ENCODE results near the gene SCGB3A1.

DNA sequence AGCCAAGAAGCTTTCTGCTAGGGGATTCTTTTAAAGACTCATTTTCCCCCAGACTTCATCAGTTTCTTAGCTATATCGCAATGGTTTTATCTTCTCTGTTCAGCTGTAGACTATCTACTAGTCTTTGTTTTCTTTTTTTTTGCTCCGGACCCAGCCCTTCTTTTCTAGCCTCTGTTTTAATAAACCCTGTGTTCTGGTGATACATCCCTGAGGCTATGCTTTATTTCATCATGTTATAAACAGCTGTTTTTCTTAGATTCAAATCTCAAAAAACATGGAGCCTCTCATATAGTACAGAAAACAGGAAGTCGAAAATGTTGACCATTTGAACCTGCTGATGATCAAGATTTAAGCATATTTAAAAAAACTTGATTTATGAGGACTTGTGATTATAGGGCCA, 37.8 kb downstream of the SCGB3A1 start:
- TF ChIP-seq, protein P1, sequence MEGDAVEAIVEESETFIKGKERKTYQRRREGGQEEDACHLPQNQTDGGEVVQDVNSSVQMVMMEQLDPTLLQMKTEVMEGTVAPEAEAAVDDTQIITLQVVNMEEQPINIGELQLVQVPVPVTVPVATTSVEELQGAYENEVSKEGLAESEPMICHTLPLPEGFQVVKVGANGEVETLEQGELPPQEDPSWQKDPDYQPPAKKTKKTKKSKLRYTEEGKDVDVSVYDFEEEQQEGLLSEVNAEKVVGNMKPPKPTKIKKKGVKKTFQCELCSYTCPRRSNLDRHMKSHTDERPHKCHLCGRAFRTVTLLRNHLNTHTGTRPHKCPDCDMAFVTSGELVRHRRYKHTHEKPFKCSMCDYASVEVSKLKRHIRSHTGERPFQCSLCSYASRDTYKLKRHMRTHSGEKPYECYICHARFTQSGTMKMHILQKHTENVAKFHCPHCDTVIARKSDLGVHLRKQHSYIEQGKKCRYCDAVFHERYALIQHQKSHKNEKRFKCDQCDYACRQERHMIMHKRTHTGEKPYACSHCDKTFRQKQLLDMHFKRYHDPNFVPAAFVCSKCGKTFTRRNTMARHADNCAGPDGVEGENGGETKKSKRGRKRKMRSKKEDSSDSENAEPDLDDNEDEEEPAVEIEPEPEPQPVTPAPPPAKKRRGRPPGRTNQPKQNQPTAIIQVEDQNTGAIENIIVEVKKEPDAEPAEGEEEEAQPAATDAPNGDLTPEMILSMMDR (IDR thresholded peaks at IDR 0.05; ENCODE audit: low read depth, low read length) = no peak
- TF ChIP-seq EZH2phosphoT487 (IDR thresholded peaks at IDR 0.05; ENCODE audit: low read depth) = no peak

Data from OCI-LY3 (cell line).